IPS DF 6.9 (cell line): Measurements from ENCODE around the gene LRFN4.

Source experiments
- DNase-seq: peaks from one replicate; pipeline ENCODE4 v3.0.0-alpha.2; 2013; ENCODE audit warnings: low read depth, low spot score
- H3K27ac ChIP-seq: one replicate; pipeline ENCODE4 v1.5.1; 2013; ENCODE audit warnings: low read length, control low read depth
- H3K27me3 ChIP-seq: 2 replicates; pipeline ENCODE4 v1.6.1; 2013; ENCODE audit warnings: mild to moderate bottlenecking, low read length; ENCODE audit not compliant: control insufficient read depth, insufficient read depth
- H3K36me3 ChIP-seq: 2 replicates; pipeline ENCODE4 v1.6.1; 2013; ENCODE audit warnings: low read length; ENCODE audit not compliant: control insufficient read depth, insufficient read depth
- H3K4me1 ChIP-seq: 2 replicates; pipeline ENCODE4 v1.6.1; 2013; ENCODE audit warnings: low read length; ENCODE audit not compliant: control insufficient read depth, insufficient read depth
- H3K4me3 ChIP-seq: 2 replicates; pipeline ENCODE4 v1.5.1; 2013; ENCODE audit warnings: mild to moderate bottlenecking, low read length
- H3K9me3 ChIP-seq: 2 replicates; pipeline ENCODE4 v1.6.1; 2013; ENCODE audit warnings: low read length, inconsistent platforms; ENCODE audit not compliant: control insufficient read depth, insufficient read depth
- WGBS: extraction: QIAGEN DNeasy Blood & Tissue Kit; methylation state at CpG from one replicate; pipeline ENCODE4 v1.1.7; 2013; ENCODE audit warnings: mixed read lengths, missing lambda C conversion rate; ENCODE audit not compliant: insufficient read length, insufficient coverage; 5-methylcytosine and 5-hydroxymethylcytosine counted together

Gene LRFN4

GRCh38 chr11:66870616-66871520, 14.0 kb downstream of the LRFN4 start:
- H3K27ac ChIP-seq: no peak overlapping the region
- no CpG with 5 or more reads among the region's 39 CpGs for WGBS
- DNase-seq: no peak
- H3K27me3 ChIP-seq: no peaks in the 10 kb centered on the region
- peaks cover 4% of the 10 kb centered on the region; the same call in 1 of the 2 replicates for H3K4me1 ChIP-seq
- no peak overlapping the region for H3K4me3 ChIP-seq
- peaks cover 3% of the 10 kb centered on the region; the same call in 1 of the 2 replicates for H3K36me3 ChIP-seq
- H3K9me3 ChIP-seq: no peaks in the 10 kb centered on the region

- Histone ChIP-seq H3K4me1 (peaks cover 4% of the 10 kb centered on the region; the same call in 1 of the 2 replicates), H3K4me3 (no peak overlapping the region), H3K9me3 (no peaks in the 10 kb centered on the region), H3K27ac (no peak overlapping the region), H3K27me3 (no peaks in the 10 kb centered on the region), H3K36me3 (0 out of 2 replicates have a peak, but pooled peaks cover 3% of the 10 kb centered on the region)
- no peak for DNase-seq
- WGBS: no CpG with 5 or more reads among the region's 18 CpGs
These were observed 14.6 kb downstream of the LRFN4 start for GRCh38 chr11:66871521-66871901.

- Histone ChIP-seq H3K4me3 (no peak overlapping the region), H3K36me3 (0 out of 2 replicates have a peak, but pooled peaks cover 3% of the 10 kb centered on the region), H3K27me3 (no peaks in the 10 kb centered on the region), H3K9me3 (no peaks in the 10 kb centered on the region), H3K4me1 (no peaks in the 10 kb centered on the region), H3K27ac (no peak overlapping the region)
- WGBS: no CpG with 5 or more reads among the region's 6 CpGs
- no peak for DNase-seq
These were observed 17.4 kb downstream of the LRFN4 start for GRCh38 chr11:66874232-66874631.

GRCh38 chr11:66875378-66875777, 18.5 kb downstream of the LRFN4 start:
- DNase-seq: no peak
- whole genome bisulfite sequencing: no CpG with 5 or more reads among the region's 13 CpGs
- no peaks in the 10 kb centered on the region for H3K9me3 ChIP-seq
- no peaks in the 10 kb centered on the region for H3K27me3 ChIP-seq
- no peak overlapping the region for H3K4me3 ChIP-seq
- no peaks in the 10 kb centered on the region for H3K4me1 ChIP-seq
- H3K36me3 ChIP-seq: 0 out of 2 replicates have a peak, but pooled peaks cover 3% of the 10 kb centered on the region
- no peak overlapping the region for H3K27ac ChIP-seq

GRCh38 chr11:66877588-66878385, 20.9 kb downstream of the LRFN4 start:
- Histone ChIP-seq H3K27me3 (no peaks in the 10 kb centered on the region), H3K27ac (no peak overlapping the region), H3K9me3 (no peaks in the 10 kb centered on the region), H3K4me1 (no peaks in the 10 kb centered on the region; the same call in 1 of the 2 replicates), H3K4me3 (no peak overlapping the region), H3K36me3 (no peaks in the 10 kb centered on the region)
- no CpG with 5 or more reads among the region's 9 CpGs for WGBS
- no peak for DNase-seq

- H3K4me1 ChIP-seq: no peaks in the 10 kb centered on the region; the same call in 1 of the 2 replicates
- H3K27ac ChIP-seq: no peak overlapping the region
- no peak overlapping the region for H3K4me3 ChIP-seq
- no peaks in the 10 kb centered on the region for H3K27me3 ChIP-seq
- DNase-seq: no peak
- H3K36me3 ChIP-seq: no peaks in the 10 kb centered on the region
- WGBS: no CpG with 5 or more reads among the region's 12 CpGs
- H3K9me3 ChIP-seq: no peaks in the 10 kb centered on the region
These were observed 21.6 kb downstream of the LRFN4 start for GRCh38 chr11:66878474-66878873.

- WGBS: no CpG with 5 or more reads among the region's 7 CpGs
- Histone ChIP-seq H3K4me1 (no peaks in the 10 kb centered on the region; the same call in 1 of the 2 replicates), H3K27ac (no peak overlapping the region), H3K9me3 (no peaks in the 10 kb centered on the region), H3K4me3 (no peak overlapping the region), H3K36me3 (no peaks in the 10 kb centered on the region), H3K27me3 (no peaks in the 10 kb centered on the region)
- no peak for DNase-seq
These were observed 22.1 kb downstream of the LRFN4 start for GRCh38 chr11:66879000-66879399.

GRCh38 chr11:66879583-66879982, 22.7 kb downstream of the LRFN4 start:
- no peaks in the 10 kb centered on the region; the same call in 1 of the 2 replicates for H3K4me1 ChIP-seq
- WGBS: no CpG with 5 or more reads among the region's 9 CpGs
- H3K27me3 ChIP-seq: no peaks in the 10 kb centered on the region
- H3K36me3 ChIP-seq: no peaks in the 10 kb centered on the region
- no peaks in the 10 kb centered on the region for H3K9me3 ChIP-seq
- H3K4me3 ChIP-seq: no peak overlapping the region
- no peak for DNase-seq
- H3K27ac ChIP-seq: no peak overlapping the region

GRCh38 chr11:66879999-66880398, 23.1 kb downstream of the LRFN4 start:
- WGBS: no CpG with 5 or more reads among the region's 8 CpGs
- no peaks in the 10 kb centered on the region for H3K9me3 ChIP-seq
- H3K4me1 ChIP-seq: no peaks in the 10 kb centered on the region; the same call in 1 of the 2 replicates
- no peaks in the 10 kb centered on the region for H3K27me3 ChIP-seq
- H3K4me3 ChIP-seq: no peak overlapping the region
- H3K27ac ChIP-seq: no peak overlapping the region
- DNase-seq: no peak
- H3K36me3 ChIP-seq: no peaks in the 10 kb centered on the region
